Activated naive CD4-positive, alpha-beta T cell treated with anti-CD3 and anti-CD28 coated beads, Interleukin-2, amount 50 U/mL, for 72 hours (primary cell): ENCODE results near the gene RNPC3. TPM values are rescaled to one million over a fixed set of nuclear protein-coding genes. Genes with fewer than 3 reads are reported as not detected.

Source experiments
- ATAC-seq, 2 donors: fragments of 150-1000 bp; cut with Tn5 transposase; 2 replicates each; pipeline ENCODE4 v1.10.0; 2021; ENCODE audit warnings: mild to moderate bottlenecking in 2 of 2, moderate library complexity in 2 of 2
- DNase-seq, 2 donors: peaks; one replicate each; pipeline ENCODE4 v3.0.0; 2021 to 2022; ENCODE audit warnings: low spot score in 2 of 2
- H3K27ac Mint-ChIP-seq, 2 donors: one replicate each; pipeline ENCODE4 v1.8.0; 2022; ENCODE audit warnings: mild to moderate bottlenecking in 2 of 2, mixed read lengths in 2 of 2
- H3K36me3 Mint-ChIP-seq, 2 donors: one replicate each; pipeline ENCODE4 v1.8.0; 2022; ENCODE audit warnings: mixed read lengths in 2 of 2
- H3K9me3 Mint-ChIP-seq, 2 donors: one replicate each; pipeline ENCODE4 v1.8.0; 2022; ENCODE audit warnings: mixed read lengths in 2 of 2
- total RNA-seq, 2 donors: library from RNA; stranded (reverse); gene quantifications; one replicate each; pipeline ENCODE4 v1.2.3, GENCODE V29; 2022

RNPC3 gene
- total RNA-seq, result 10 to 100 TPM; 22.6 to 26.7 TPM

GRCh38 chr1:103525607-103526507 is at the start of gene RNPC3:
RNPC3 (plus strand) TSS chr1:103525699; CDS start chr1:103526071, 372 bp downstream.
- H3K9me3 Mint-ChIP-seq, result no peaks in the 10 kb centered on the region
- ATAC-seq (peak; percentile 65 to 70), DNase-seq (peak; percentile 81 to 85)
- H3K36me3 Mint-ChIP-seq, result peaks cover 21 to 25% of the 10 kb centered on the region in 2 donors
- H3K27ac Mint-ChIP-seq, result peak within 1 kb of the TSS; percentile 98

GRCh38 chr1:103477101-103477500 is 48.4 kb upstream of the RNPC3 start:
- H3K27ac Mint-ChIP-seq, result no peak overlapping the region
- DNase-seq (no peak), ATAC-seq (no peak)
- H3K9me3 Mint-ChIP-seq, result no peaks in the 10 kb centered on the region
- no peaks in the 10 kb centered on the region for H3K36me3 Mint-ChIP-seq

- Mint-ChIP-seq H3K9me3 (no peaks in the 10 kb centered on the region), H3K27ac (no peak overlapping the region), H3K36me3 (no peaks in the 10 kb centered on the region)
- no peak for DNase-seq
- ATAC-seq, result no peak
Observed at GRCh38 chr1:103489935-103490334, 35.6 kb upstream of the RNPC3 start.

- H3K9me3 Mint-ChIP-seq, result no peaks in the 10 kb centered on the region
- DNase-seq, result no peak
- no peaks in the 10 kb centered on the region for H3K36me3 Mint-ChIP-seq
- no peak for ATAC-seq
- no peak overlapping the region for H3K27ac Mint-ChIP-seq
Observed at GRCh38 chr1:103492003-103492625, 33.4 kb upstream of the RNPC3 start.

- ATAC-seq (no peak), DNase-seq (no peak)
- Mint-ChIP-seq H3K9me3 (no peaks in the 10 kb centered on the region), H3K36me3 (no peaks in the 10 kb centered on the region), H3K27ac (no peak overlapping the region)
Observed at GRCh38 chr1:103496014-103496635, 29.4 kb upstream of the RNPC3 start.

- no peak for ATAC-seq
- H3K9me3 Mint-ChIP-seq, result no peaks in the 10 kb centered on the region
- H3K27ac Mint-ChIP-seq, result no peak overlapping the region
- DNase-seq, result no peak
- H3K36me3 Mint-ChIP-seq, result no peaks in the 10 kb centered on the region
Observed at GRCh38 chr1:103497404-103497803, 28.1 kb upstream of the RNPC3 start.

GRCh38 chr1:103509250-103509649 is 16.2 kb upstream of the RNPC3 start:
- Mint-ChIP-seq H3K36me3 (peaks cover 17 to 19% of the 10 kb centered on the region in 2 donors), H3K9me3 (peaks cover 9 to 10% of the 10 kb centered on the region in 2 donors), H3K27ac (no peak overlapping the region)
- DNase-seq (no peak), ATAC-seq (no peak)

- no peak for DNase-seq
- no peak for ATAC-seq
- no peak overlapping the region for H3K27ac Mint-ChIP-seq
- H3K36me3 Mint-ChIP-seq, result peaks cover 17 to 19% of the 10 kb centered on the region in 2 donors
- H3K9me3 Mint-ChIP-seq, result peaks cover 9 to 10% of the 10 kb centered on the region in 2 donors
Observed at GRCh38 chr1:103513711-103514110, 11.8 kb upstream of the RNPC3 start.

- H3K27ac Mint-ChIP-seq, result no peak overlapping the region
- DNase-seq, result no peak
- peak; percentile 23 to 53 for ATAC-seq
- peaks cover 9 to 10% of the 10 kb centered on the region in 2 donors for H3K9me3 Mint-ChIP-seq
- peaks cover 17 to 19% of the 10 kb centered on the region in 2 donors for H3K36me3 Mint-ChIP-seq
Observed at GRCh38 chr1:103514920-103515503, 10.5 kb upstream of the RNPC3 start.

- ATAC-seq, result peak; percentile 35
- H3K27ac Mint-ChIP-seq, result peak overlapping the region; percentile 17 to 53
- peaks cover 7 to 14% of the 10 kb centered on the region in 2 donors for H3K36me3 Mint-ChIP-seq
- DNase-seq, result no peak
- H3K9me3 Mint-ChIP-seq, result peaks cover 4 to 6% of the 10 kb centered on the region in 2 donors
Observed at GRCh38 chr1:103516283-103516682, 9.2 kb upstream of the RNPC3 start.

GRCh38 chr1:103516693-103517092 is 8.8 kb upstream of the RNPC3 start:
- peaks cover 3 to 10% of the 10 kb centered on the region in 2 donors for H3K36me3 Mint-ChIP-seq
- no peak for DNase-seq
- peak overlapping the region; percentile 17 to 53 for H3K27ac Mint-ChIP-seq
- H3K9me3 Mint-ChIP-seq, result peaks cover 0 to 2% of the 10 kb centered on the region in 2 donors
- peak; percentile 59 to 63 for ATAC-seq

- DNase-seq (no peak), ATAC-seq (peak; percentile 48 to 83)
- Mint-ChIP-seq H3K27ac (peak overlapping the region in 1 of 2 donors; percentile 33), H3K36me3 (peaks cover 0 to 2% of the 10 kb centered on the region in 2 donors), H3K9me3 (no peaks in the 10 kb centered on the region)
Observed at GRCh38 chr1:103517380-103518047, 8.0 kb upstream of the RNPC3 start.

GRCh38 chr1:103520822-103521221 is 4.7 kb upstream of the RNPC3 start:
- Mint-ChIP-seq H3K27ac (no peak overlapping the region), H3K36me3 (peaks cover 0 to 1% of the 10 kb centered on the region in 2 donors), H3K9me3 (no peaks in the 10 kb centered on the region)
- ATAC-seq (no peak), DNase-seq (no peak)

GRCh38 chr1:103523346-103523745 is 2.2 kb upstream of the RNPC3 start:
- Mint-ChIP-seq H3K36me3 (peaks cover 10 to 18% of the 10 kb centered on the region in 2 donors), H3K9me3 (no peaks in the 10 kb centered on the region), H3K27ac (no peak overlapping the region)
- ATAC-seq, result no peak
- DNase-seq, result no peak

- Mint-ChIP-seq H3K36me3 (peaks cover 19 to 21% of the 10 kb centered on the region in 2 donors), H3K27ac (peak overlapping the region in 1 of 2 donors; percentile 98), H3K9me3 (no peaks in the 10 kb centered on the region)
- ATAC-seq (peak; percentile 55 to 61), DNase-seq (no peak)
Observed at GRCh38 chr1:103525114-103525606, 339 bp upstream of the RNPC3 start.

GRCh38 chr1:103527331-103527730 is 1.8 kb downstream of the RNPC3 start:
- no peak for DNase-seq
- Mint-ChIP-seq H3K27ac (peak overlapping the region; percentile 95 to 98), H3K36me3 (peaks cover 32 to 38% of the 10 kb centered on the region in 2 donors), H3K9me3 (no peaks in the 10 kb centered on the region)
- peak; percentile 25 for ATAC-seq
